HL-60/S4 (cell line): ENCODE results near the gene JKAMP.

Experiments used
- in situ Hi-C: fragments of 300-500 bp; cut with MboI; formaldehyde crosslinking; loops from 2 replicates; pipeline ENCODE4 v1.14.3; 2022; ENCODE audit warnings: low sequenced_read_pairs

Gene JKAMP

GRCh38 chr14:59481407-59481806 lies 2.9 kb upstream of the JKAMP start:
- in situ Hi-C loops, result no loop called here

GRCh38 chr14:59481871-59482540 lies 2.3 kb upstream of the JKAMP start:
- in situ Hi-C loops, result no loop called here

GRCh38 chr14:59482541-59483331 lies 1.6 kb upstream of the JKAMP start:
- in situ Hi-C loops, result no loop called here

- in situ Hi-C loops, result no loop called here
These were observed 954 bp upstream of the JKAMP start for GRCh38 chr14:59483363-59483762.

- in situ Hi-C loops, result no loop called here
These were observed 390 bp downstream of the JKAMP start for GRCh38 chr14:59484639-59485175.

GRCh38 chr14:59490756-59491155 lies 6.4 kb downstream of the JKAMP start:
- in situ Hi-C loops, result no loop called here

- in situ Hi-C loops, result no loop called here
These were observed 8.1 kb downstream of the JKAMP start for GRCh38 chr14:59492384-59492783.

GRCh38 chr14:59500732-59501131 lies 16.4 kb downstream of the JKAMP start:
- in situ Hi-C loops, result no loop called here

GRCh38 chr14:59503256-59503655 lies 18.9 kb downstream of the JKAMP start:
- in situ Hi-C loops, result no loop called here

GRCh38 chr14:59507063-59507751 lies 22.9 kb downstream of the JKAMP start:
- in situ Hi-C loops, result no loop called here

- in situ Hi-C loops, result no loop called here
These were observed 23.4 kb downstream of the JKAMP start for GRCh38 chr14:59507752-59508103.

GRCh38 chr14:59509101-59509500 lies 24.8 kb downstream of the JKAMP start:
- in situ Hi-C loops, result no loop called here

GRCh38 chr14:59510001-59510400 lies 25.7 kb downstream of the JKAMP start:
- in situ Hi-C loops, result no loop called here

- in situ Hi-C loops, result no loop called here
These were observed 26.6 kb downstream of the JKAMP start for GRCh38 chr14:59510966-59511365.

- in situ Hi-C loops, result no loop called here
These were observed 27.7 kb downstream of the JKAMP start for GRCh38 chr14:59511916-59512575.

GRCh38 chr14:59520224-59520623 lies 35.9 kb downstream of the JKAMP start:
- in situ Hi-C loops, result no loop called here

GRCh38 chr14:59529189-59529588 lies 44.9 kb downstream of the JKAMP start:
- in situ Hi-C loops, result no loop called here

GRCh38 chr14:59530349-59530748 lies 46.0 kb downstream of the JKAMP start:
- in situ Hi-C loops, result no loop called here

- in situ Hi-C loops, result no loop called here
These were observed 48.1 kb downstream of the JKAMP start for GRCh38 chr14:59532419-59532818.

GRCh38 chr14:59534361-59534987 lies 50.2 kb downstream of the JKAMP start:
- in situ Hi-C loops, result no loop called here

- in situ Hi-C loops, result no loop called here
These were observed 53.2 kb downstream of the JKAMP start for GRCh38 chr14:59537476-59537875.
